Activated T-cell treated with anti-CD3 and anti-CD28 coated beads, Interleukin-2, amount 50 U/mL, for 48 hours (primary cell): ENCODE results near the gene GIGYF1.
A peak's percentile ranks its signal among the peaks of the same experiment; 100 is the strongest.
"Not testable (repeated sequence)": the region's sequence is repeated elsewhere in the genome, so short reads cannot be mapped to it uniquely, and the experiment has no call there.

Source experiments
- DNase-seq, 2 experiments: peaks; one replicate each; pipeline ENCODE4 v3.0.0-alpha.2; 2020

GIGYF1 gene, protein sequence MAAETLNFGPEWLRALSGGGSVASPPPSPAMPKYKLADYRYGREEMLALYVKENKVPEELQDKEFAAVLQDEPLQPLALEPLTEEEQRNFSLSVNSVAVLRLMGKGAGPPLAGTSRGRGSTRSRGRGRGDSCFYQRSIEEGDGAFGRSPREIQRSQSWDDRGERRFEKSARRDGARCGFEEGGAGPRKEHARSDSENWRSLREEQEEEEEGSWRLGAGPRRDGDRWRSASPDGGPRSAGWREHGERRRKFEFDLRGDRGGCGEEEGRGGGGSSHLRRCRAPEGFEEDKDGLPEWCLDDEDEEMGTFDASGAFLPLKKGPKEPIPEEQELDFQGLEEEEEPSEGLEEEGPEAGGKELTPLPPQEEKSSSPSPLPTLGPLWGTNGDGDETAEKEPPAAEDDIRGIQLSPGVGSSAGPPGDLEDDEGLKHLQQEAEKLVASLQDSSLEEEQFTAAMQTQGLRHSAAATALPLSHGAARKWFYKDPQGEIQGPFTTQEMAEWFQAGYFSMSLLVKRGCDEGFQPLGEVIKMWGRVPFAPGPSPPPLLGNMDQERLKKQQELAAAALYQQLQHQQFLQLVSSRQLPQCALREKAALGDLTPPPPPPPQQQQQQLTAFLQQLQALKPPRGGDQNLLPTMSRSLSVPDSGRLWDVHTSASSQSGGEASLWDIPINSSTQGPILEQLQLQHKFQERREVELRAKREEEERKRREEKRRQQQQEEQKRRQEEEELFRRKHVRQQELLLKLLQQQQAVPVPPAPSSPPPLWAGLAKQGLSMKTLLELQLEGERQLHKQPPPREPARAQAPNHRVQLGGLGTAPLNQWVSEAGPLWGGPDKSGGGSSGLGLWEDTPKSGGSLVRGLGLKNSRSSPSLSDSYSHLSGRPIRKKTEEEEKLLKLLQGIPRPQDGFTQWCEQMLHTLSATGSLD (N-terminal part only)

DNA sequence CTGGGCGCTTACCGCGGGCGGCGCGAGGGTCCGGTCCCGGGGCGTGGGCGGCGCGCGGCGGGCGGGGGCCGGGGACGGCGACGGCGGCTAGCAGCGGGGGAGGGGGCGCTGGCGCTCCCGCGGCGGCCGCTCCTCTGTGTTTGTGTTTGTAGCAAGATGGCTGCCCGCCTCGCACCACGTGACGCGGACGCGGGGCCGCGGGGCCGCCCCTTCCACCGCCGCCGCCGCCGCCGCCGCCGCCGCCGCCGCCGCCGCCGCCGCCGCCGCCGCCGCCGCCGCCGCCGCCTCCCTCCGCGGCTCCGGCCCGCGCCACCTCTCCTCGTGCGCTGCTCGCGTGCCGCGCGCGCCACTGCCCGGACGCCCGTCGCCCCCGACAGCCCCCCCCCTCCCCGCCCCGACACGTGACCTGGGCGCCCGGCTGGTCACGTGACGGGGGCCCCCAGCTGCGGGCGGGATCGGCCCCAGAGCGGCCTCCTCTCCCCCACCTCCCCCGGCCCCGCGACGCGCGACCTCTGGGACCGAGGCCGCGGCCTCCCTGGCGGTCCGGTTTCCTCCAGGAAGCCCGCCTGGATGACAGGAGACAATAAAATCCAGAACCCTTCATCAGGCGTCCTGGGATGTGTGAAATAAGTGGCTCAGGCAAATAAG, at the start of gene GIGYF1:
TSS of gene GIGYF1 (minus strand) at position 153 of the 648 bp plus-strand sequence. CDS start 6,012 bp downstream, outside the sequence.
- DNase-seq = peak; percentile 74 to 80

GRCh38 chr7:100739934-100740333, 45.9 kb upstream of the GIGYF1 start:
- DNase-seq = no peak

DNA sequence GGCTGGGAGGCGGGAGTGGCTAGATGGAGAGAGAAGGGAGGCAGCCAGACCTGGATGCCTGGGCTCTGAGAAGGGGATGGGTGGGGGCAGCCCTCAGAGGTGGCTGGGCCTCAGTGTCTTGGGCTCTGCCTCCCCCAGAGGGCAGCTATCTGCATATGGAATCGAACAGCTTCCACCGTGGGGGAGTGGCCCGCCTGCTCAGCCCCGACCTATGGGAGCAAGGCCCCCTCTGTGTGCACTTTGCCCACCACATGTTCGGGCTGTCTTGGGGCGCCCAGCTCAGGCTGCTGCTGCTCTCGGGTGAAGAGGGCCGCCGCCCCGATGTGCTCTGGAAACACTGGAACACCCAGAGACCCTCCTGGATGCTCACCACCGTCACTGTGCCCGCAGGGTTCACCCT, 42.6 kb upstream of the GIGYF1 start:
- no peak for DNase-seq

DNA sequence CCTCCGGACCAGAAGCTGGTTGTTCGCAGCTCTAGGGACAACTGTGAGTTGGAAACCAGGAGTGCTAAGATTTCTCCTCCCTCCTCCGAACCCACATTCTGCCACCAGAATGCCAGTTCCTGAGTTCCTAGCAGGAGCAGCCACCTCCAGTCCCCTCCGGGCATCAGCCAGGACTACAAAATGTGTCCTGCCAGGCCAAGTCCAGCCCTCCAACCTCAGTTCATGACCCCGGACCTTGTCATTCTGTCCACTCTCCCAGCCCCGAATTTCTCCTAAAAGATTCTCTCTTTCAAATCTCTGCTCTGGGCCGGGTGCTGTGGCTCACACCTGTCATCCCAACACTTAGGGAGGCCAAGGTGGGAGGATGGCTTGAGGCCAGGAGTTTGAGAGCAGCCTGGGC, 41.7 kb upstream of the GIGYF1 start:
- no peak for DNase-seq

- DNase-seq = no peak
Observed at GRCh38 chr7:100731937-100732636, 38.0 kb upstream of the GIGYF1 start.

- DNase-seq = no peak
Observed at GRCh38 chr7:100730136-100730800, 36.2 kb upstream of the GIGYF1 start.

- DNase-seq = no peak
Observed at GRCh38 chr7:100728196-100728595, 34.1 kb upstream of the GIGYF1 start.

- no peak for DNase-seq
Observed at GRCh38 chr7:100726996-100727761, 33.1 kb upstream of the GIGYF1 start.

GRCh38 chr7:100724364-100724763, 30.3 kb upstream of the GIGYF1 start:
- not testable (repeated sequence) for DNase-seq

DNA sequence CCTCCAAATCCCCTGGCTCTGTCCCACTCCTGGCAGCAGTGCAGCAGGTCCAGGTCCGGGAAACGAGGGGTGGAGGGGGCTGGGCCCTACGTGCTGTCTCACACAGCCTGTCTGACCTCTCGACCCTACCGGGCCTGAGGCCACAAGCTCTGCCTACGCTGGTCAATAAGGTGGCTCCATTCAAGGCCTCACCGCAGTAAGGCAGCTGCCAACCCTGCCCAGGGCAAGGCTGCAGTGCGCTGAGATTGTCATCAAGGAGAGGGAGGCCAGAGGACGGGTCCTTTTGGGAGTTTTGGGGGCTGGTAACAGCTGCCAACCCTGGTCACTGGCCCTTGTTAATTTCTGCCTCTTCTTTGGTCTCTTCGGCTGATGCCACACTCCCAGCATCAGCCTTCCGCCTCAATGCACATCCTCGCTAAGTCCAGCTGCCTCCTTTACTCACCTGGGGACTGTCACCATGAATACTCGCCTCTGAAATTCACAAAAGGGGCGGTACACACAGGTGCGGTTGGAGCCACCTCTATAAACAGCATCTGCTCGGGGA, 29.8 kb upstream of the GIGYF1 start:
- no peak for DNase-seq

DNA sequence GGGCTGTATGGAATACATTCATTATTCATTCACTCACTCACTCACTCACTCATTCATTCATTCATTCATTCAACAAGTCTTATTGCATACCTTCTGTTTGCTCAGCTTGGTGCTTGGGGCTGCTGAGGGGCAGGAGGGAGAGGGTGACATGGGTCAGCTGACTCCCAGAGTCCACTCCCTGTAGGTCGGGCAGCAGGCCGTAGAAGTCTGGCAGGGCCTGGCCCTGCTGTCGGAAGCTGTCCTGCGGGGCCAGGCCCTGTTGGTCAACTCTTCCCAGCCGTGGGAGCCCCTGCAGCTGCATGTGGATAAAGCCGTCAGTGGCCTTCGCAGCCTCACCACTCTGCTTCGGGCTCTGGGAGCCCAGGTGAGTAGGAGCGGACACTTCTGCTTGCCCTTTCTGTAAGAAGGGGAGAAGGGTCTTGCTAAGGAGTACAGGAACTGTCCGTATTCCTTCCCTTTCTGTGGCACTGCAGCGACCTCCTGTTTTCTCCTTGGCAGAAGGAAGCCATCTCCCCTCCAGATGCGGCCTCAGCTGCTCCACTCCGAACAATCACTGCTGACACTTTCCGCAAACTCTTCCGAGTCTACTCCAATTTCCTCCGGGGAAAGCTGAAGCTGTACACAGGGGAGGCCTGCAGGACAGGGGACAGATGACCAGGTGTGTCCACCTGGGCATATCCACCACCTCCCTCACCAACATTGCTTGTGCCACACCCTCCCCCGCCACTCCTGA, 28.6 kb upstream of the GIGYF1 start:
- no peak for DNase-seq

DNA sequence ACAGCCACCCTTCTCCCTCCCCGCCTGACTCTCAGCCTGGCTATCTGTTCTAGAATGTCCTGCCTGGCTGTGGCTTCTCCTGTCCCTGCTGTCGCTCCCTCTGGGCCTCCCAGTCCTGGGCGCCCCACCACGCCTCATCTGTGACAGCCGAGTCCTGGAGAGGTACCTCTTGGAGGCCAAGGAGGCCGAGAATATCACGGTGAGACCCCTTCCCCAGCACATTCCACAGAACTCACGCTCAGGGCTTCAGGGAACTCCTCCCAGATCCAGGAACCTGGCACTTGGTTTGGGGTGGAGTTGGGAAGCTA, 27.4 kb upstream of the GIGYF1 start:
- DNase-seq = no peak

GRCh38 chr7:100720671-100721504, 26.8 kb upstream of the GIGYF1 start:
- DNase-seq = no peak

DNA sequence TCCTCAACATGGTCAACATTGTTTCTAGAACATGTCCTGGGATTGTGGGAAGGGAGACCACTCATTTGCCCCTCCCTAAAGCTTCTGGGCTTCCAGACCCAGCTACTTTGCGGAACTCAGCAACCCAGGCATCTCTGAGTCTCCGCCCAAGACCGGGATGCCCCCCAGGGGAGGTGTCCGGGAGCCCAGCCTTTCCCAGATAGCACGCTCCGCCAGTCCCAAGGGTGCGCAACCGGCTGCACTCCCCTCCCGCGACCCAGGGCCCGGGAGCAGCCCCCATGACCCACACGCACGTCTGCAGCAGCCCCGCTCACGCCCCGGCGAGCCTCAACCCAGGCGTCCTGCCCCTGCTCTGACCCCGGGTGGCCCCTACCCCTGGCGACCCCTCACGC, 26.2 kb upstream of the GIGYF1 start, which contains the start of gene EPO:
TSS of gene EPO (plus strand) at position 190 of the 392 bp plus-strand sequence. CDS start 513 bp downstream, outside the sequence.
- DNase-seq = no peak

- no peak for DNase-seq
Observed at GRCh38 chr7:100719523-100720278, 25.7 kb upstream of the GIGYF1 start.

DNA sequence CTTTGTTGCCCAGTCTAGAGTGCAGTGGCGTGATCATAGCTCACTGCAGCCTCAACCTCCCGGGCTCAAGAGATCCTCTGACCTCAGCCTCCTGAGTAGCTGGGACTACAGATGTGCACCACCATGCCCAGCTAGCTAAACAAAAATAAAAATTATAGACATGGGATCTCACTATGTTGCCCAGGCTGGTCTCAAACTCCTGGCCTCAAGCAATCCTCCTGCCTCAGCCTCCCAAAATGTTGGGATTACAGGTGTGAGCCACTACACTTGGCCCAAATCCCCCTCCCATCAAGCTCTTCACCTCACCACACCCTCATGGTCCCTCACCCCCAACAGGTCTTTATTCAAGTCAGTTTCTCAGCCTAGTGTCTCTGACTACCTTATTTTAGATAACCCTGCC, 23.0 kb upstream of the GIGYF1 start:
- not testable (repeated sequence) for DNase-seq

DNA sequence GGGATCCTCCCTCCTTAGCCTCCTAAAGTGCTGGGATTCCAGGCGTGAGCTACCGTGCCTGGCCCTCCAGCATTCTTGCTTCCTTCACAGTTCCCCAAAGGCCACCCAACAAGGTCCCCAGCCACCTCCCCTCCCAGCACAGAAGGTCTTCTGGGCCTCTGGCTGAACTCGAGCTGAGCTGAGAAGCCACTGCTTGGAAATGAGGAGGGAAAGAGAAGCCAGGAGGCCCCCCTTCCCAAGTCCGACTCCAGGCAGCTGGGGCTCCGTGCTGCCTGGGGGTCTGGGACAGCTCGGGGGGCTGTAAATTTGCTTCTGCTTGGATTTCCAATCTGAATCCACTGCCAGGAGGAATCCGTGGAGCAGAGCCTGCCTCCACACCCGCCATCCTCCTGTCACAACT, 20.7 kb upstream of the GIGYF1 start:
- DNase-seq = no peak

GRCh38 chr7:100711369-100711768, 17.3 kb upstream of the GIGYF1 start:
- DNase-seq = no peak

GRCh38 chr7:100710452-100710851, 16.4 kb upstream of the GIGYF1 start:
- DNase-seq = no peak
